ENCODE measurements around the gene STRA8.

Gene STRA8

GRCh38 chr7:135258585-135258984, 24.9 kb downstream of the STRA8 start:
- H3K4me2 ChIP-seq (ENCODE audit: low read length), result no peak overlapping the region
- H3K27me3 ChIP-seq (ENCODE audit: insufficient read depth, low read length), result peaks cover 13% of the 10 kb centered on the region
- no peak overlapping the region for H3K9ac ChIP-seq (ENCODE audit: low read length)
- no peak overlapping the region for H2AFZ ChIP-seq (ENCODE audit: low read length)
- H3K4me1 ChIP-seq (ENCODE audit: insufficient read depth, low read length, severe bottlenecking), result no peaks in the 10 kb centered on the region
- H3K4me3 ChIP-seq (ENCODE audit: low read depth, low read length, poor library complexity, severe bottlenecking), result no peak overlapping the region
- H3K27ac ChIP-seq (ENCODE audit: low read depth, low read length, poor library complexity, severe bottlenecking), result no peak overlapping the region
- H3K36me3 ChIP-seq (ENCODE audit: insufficient read depth, low read length), result no peaks in the 10 kb centered on the region
- H3K9me3 ChIP-seq (ENCODE audit: low read length), result peaks cover 3% of the 10 kb centered on the region
- H4K20me1 ChIP-seq (ENCODE audit: insufficient read depth, low read length), result no peaks in the 10 kb centered on the region
- H3K79me2 ChIP-seq (ENCODE audit: insufficient read depth, low read length), result no peaks in the 10 kb centered on the region
- no peak for TF ChIP-seq CTCF (IDR thresholded peaks at IDR 0.05; ENCODE audit: low read length)
- TF ChIP-seq EZH2 (IDR thresholded peaks at IDR 0.05; ENCODE audit: borderline replicate concordance, low read length), result no peak
- no peaks in the 10 kb centered on the region for H3F3A ChIP-seq (ENCODE audit: insufficient read depth, low read length)
- H3K9me2 ChIP-seq (ENCODE audit: low read depth, low read length), result no peaks in the 10 kb centered on the region

GRCh38 chr7:135259702-135260101, 26.1 kb downstream of the STRA8 start:
- Histone ChIP-seq H2AFZ (ENCODE audit: low read length) (no peak overlapping the region), H3F3A (ENCODE audit: insufficient read depth, low read length) (no peaks in the 10 kb centered on the region), H3K27ac (ENCODE audit: low read depth, low read length, poor library complexity, severe bottlenecking) (no peak overlapping the region), H4K20me1 (ENCODE audit: insufficient read depth, low read length) (no peaks in the 10 kb centered on the region), H3K4me3 (ENCODE audit: low read depth, low read length, poor library complexity, severe bottlenecking) (no peak overlapping the region), H3K4me2 (ENCODE audit: low read length) (no peak overlapping the region), H3K27me3 (ENCODE audit: insufficient read depth, low read length) (peaks cover 20% of the 10 kb centered on the region), H3K9me2 (ENCODE audit: low read depth, low read length) (no peaks in the 10 kb centered on the region), H3K36me3 (ENCODE audit: insufficient read depth, low read length) (no peaks in the 10 kb centered on the region), H3K4me1 (ENCODE audit: insufficient read depth, low read length, severe bottlenecking) (no peaks in the 10 kb centered on the region), H3K79me2 (ENCODE audit: insufficient read depth, low read length) (no peaks in the 10 kb centered on the region), H3K9ac (ENCODE audit: low read length) (no peak overlapping the region), H3K9me3 (ENCODE audit: low read length) (peaks cover 12% of the 10 kb centered on the region)
- TF ChIP-seq EZH2 (IDR thresholded peaks at IDR 0.05; ENCODE audit: borderline replicate concordance, low read length) (no peak), CTCF (IDR thresholded peaks at IDR 0.05; ENCODE audit: low read length) (no peak)

GRCh38 chr7:135260470-135260869, 26.8 kb downstream of the STRA8 start:
- H3K36me3 ChIP-seq (ENCODE audit: insufficient read depth, low read length), result no peaks in the 10 kb centered on the region
- H3K9ac ChIP-seq (ENCODE audit: low read length), result no peak overlapping the region
- TF ChIP-seq CTCF (IDR thresholded peaks at IDR 0.05; ENCODE audit: low read length), result no peak
- no peak for TF ChIP-seq EZH2 (IDR thresholded peaks at IDR 0.05; ENCODE audit: borderline replicate concordance, low read length)
- no peak overlapping the region for H3K4me3 ChIP-seq (ENCODE audit: low read depth, low read length, poor library complexity, severe bottlenecking)
- no peak overlapping the region for H2AFZ ChIP-seq (ENCODE audit: low read length)
- peaks cover 21% of the 10 kb centered on the region for H3K27me3 ChIP-seq (ENCODE audit: insufficient read depth, low read length)
- H3K9me2 ChIP-seq (ENCODE audit: low read depth, low read length), result no peaks in the 10 kb centered on the region
- no peak overlapping the region for H3K27ac ChIP-seq (ENCODE audit: low read depth, low read length, poor library complexity, severe bottlenecking)
- H3K79me2 ChIP-seq (ENCODE audit: insufficient read depth, low read length), result no peaks in the 10 kb centered on the region
- H3K4me1 ChIP-seq (ENCODE audit: insufficient read depth, low read length, severe bottlenecking), result no peaks in the 10 kb centered on the region
- H3K9me3 ChIP-seq (ENCODE audit: low read length), result peaks cover 13% of the 10 kb centered on the region
- H4K20me1 ChIP-seq (ENCODE audit: insufficient read depth, low read length), result no peaks in the 10 kb centered on the region
- H3K4me2 ChIP-seq (ENCODE audit: low read length), result no peak overlapping the region
- H3F3A ChIP-seq (ENCODE audit: insufficient read depth, low read length), result no peaks in the 10 kb centered on the region

Measured in OCI-LY1 (cell line).